PC-9 (cell line): Measurements from ENCODE around the gene PHLPP2. TPM values are rescaled to one million over a fixed set of nuclear protein-coding genes. Genes with fewer than 3 reads are reported as not detected.

Experiments used
- BruUV-seq: library from RNA; stranded (reverse); fragments of 400-500 nt; replicated peaks from 2 replicates; lab custom pipeline; 2021; lab: Mats Ljungman, UMichigan
- CTCF ChIA-PET: fragments of 300-600 bp; sonication (Branson Sonifier 250); formaldehyde crosslinking; loops from one replicate; lab custom pipeline; 2022; ENCODE audit warnings: antibody characterized with exemption; lab: Charles Lee
- POLR2A ChIA-PET: fragments of 300-600 bp; sonication (Branson Sonifier 250); formaldehyde crosslinking; loops from one replicate; lab custom pipeline; 2022; ENCODE audit warnings: antibody characterized with exemption; ENCODE audit not compliant: unreplicated experiment; lab: Charles Lee
- DNase-seq, 2 experiments: peaks; one replicate each; pipeline versions ENCODE4 v3.0.0 to v3.0.0-alpha.2; 2015 to 2022; ENCODE audit warnings: mixed read lengths in 1 of 2
- H2AFZ ChIP-seq: fragments of 200-600 bp; sonication (generic); 2 replicates; pipeline ENCODE4 v1.8.1; 2017; ENCODE audit warnings: antibody characterized with exemption
- H3F3A ChIP-seq: fragments of 200-600 bp; sonication (generic); 2 replicates; pipeline ENCODE4 v1.8.1; 2017; ENCODE audit warnings: antibody characterized with exemption, mild to moderate bottlenecking, low read depth; ENCODE audit not compliant: insufficient read depth
- H3K27ac ChIP-seq: fragments of 200-600 bp; sonication (generic); 2 replicates; pipeline ENCODE4 v1.6.1; 2016; ENCODE audit warnings: mixed run types
- H3K27me3 ChIP-seq: fragments of 200-600 bp; sonication (generic); 2 replicates; pipeline ENCODE4 v1.6.1; 2016; ENCODE audit warnings: low read depth, mixed run types; ENCODE audit not compliant: insufficient read depth
- H3K36me3 ChIP-seq: fragments of 200-600 bp; sonication (generic); 2 replicates; pipeline ENCODE4 v1.6.1; 2016; ENCODE audit warnings: low read depth, mixed run types
- H3K4me1 ChIP-seq: fragments of 200-600 bp; sonication (generic); replicated peaks from 2 replicates; pipeline ENCODE4 v1.6.1; 2016; ENCODE audit warnings: mixed run types; ENCODE audit not compliant: insufficient read depth
- H3K4me2 ChIP-seq: fragments of 200-600 bp; sonication (generic); 2 replicates; pipeline ENCODE4 v1.6.1; 2017; ENCODE audit warnings: mixed run types
- H3K4me3 ChIP-seq: fragments of 200-600 bp; sonication (generic); 2 replicates; pipeline ENCODE4 v1.6.1; 2016; ENCODE audit warnings: mixed run types
- H3K79me2 ChIP-seq: fragments of 200-600 bp; sonication (generic); 2 replicates; pipeline ENCODE4 v1.6.1; 2017; ENCODE audit warnings: low read depth, mixed run types
- H3K9me2 ChIP-seq: fragments of 200-600 bp; sonication (generic); 2 replicates; pipeline ENCODE4 v1.8.1; 2017; ENCODE audit warnings: mild to moderate bottlenecking; ENCODE audit not compliant: insufficient read depth
- H3K9me3 ChIP-seq: fragments of 200-600 bp; sonication (generic); 2 replicates; pipeline ENCODE4 v1.8.1; 2016; ENCODE audit warnings: low read depth; ENCODE audit not compliant: insufficient read depth
- H4K20me1 ChIP-seq: fragments of 200-600 bp; sonication (generic); 2 replicates; pipeline ENCODE4 v1.8.1; 2017; ENCODE audit not compliant: insufficient read depth
- EZH2 ChIP-seq: fragments of 200-600 bp; sonication (generic); IDR thresholded peaks from 2 replicates; pipeline ENCODE4 v1.8.0; 2017; ENCODE audit warnings: antibody characterized with exemption, low read depth
- intact Hi-C: fragments of 100-400 bp; cut with micrococcal nuclease; formaldehyde crosslinking; loops from one replicate; pipeline ENCODE4 v1.10.0; 2022; ENCODE audit not compliant: unreplicated experiment
- total RNA-seq: library from RNA; stranded (reverse); gene quantifications from 2 replicates; pipeline ENCODE4 v1.2.3, GENCODE V29; 2021
- TF ChIP-seq, protein P1 (sequence below): fragments of 200-600 bp; sonication (generic); conservative IDR thresholded peaks from 2 replicates; pipeline ENCODE4 v1.6.1; 2017; ENCODE audit warnings: mixed run types, antibody characterized with exemption, mild to moderate bottlenecking, moderate library complexity

PHLPP2 gene
- total RNA-seq, 1 experiment from 2014 or later: 5.5 TPM

DNA sequence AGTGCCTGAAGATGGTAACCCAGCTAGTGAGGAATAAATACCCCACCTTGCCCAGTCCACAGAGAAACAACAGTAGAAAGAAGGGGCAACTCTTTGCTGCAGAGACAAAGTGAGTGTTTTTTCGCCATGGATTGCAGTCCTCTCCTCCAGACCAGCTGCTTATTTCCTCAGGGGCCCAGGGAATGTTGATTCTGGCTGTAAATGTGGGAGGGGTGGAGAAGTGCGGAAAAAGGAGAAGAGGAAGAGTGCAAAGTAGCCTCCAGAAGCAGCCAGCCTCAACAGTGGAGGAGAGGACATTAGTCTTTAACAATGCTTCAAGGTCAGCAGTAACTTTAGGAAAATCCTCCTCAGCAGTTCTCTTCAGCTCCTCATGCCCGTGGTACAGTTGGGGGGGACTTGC lies 8.1 kb upstream of the PHLPP2 start:
- Histone ChIP-seq H3K4me3 (no peak overlapping the region), H3K27me3 (no peaks in the 10 kb centered on the region), H3F3A (peaks cover 6% of the 10 kb centered on the region; the same call in 1 of the 2 replicates), H3K36me3 (peaks cover 10% of the 10 kb centered on the region; the same call in 1 of the 2 replicates), H3K9me2 (no peaks in the 10 kb centered on the region), H3K79me2 (no peaks in the 10 kb centered on the region), H3K4me1 (no peaks in the 10 kb centered on the region), H3K4me2 (no peak overlapping the region), H4K20me1 (0 out of 2 replicates have a peak, but pooled peaks cover 3% of the 10 kb centered on the region), H2AFZ (no peak overlapping the region), H3K27ac (no peak overlapping the region), H3K9me3 (no peaks in the 10 kb centered on the region)
- ChIA-PET CTCF (no interaction called here), POLR2A (no interaction called here)
- TF ChIP-seq, protein P1, sequence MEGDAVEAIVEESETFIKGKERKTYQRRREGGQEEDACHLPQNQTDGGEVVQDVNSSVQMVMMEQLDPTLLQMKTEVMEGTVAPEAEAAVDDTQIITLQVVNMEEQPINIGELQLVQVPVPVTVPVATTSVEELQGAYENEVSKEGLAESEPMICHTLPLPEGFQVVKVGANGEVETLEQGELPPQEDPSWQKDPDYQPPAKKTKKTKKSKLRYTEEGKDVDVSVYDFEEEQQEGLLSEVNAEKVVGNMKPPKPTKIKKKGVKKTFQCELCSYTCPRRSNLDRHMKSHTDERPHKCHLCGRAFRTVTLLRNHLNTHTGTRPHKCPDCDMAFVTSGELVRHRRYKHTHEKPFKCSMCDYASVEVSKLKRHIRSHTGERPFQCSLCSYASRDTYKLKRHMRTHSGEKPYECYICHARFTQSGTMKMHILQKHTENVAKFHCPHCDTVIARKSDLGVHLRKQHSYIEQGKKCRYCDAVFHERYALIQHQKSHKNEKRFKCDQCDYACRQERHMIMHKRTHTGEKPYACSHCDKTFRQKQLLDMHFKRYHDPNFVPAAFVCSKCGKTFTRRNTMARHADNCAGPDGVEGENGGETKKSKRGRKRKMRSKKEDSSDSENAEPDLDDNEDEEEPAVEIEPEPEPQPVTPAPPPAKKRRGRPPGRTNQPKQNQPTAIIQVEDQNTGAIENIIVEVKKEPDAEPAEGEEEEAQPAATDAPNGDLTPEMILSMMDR: no peak
- TF ChIP-seq EZH2: no peak
- no TSS peak for BruUV-seq
- intact Hi-C loops: no loop called here
- DNase-seq: no peak

DNA sequence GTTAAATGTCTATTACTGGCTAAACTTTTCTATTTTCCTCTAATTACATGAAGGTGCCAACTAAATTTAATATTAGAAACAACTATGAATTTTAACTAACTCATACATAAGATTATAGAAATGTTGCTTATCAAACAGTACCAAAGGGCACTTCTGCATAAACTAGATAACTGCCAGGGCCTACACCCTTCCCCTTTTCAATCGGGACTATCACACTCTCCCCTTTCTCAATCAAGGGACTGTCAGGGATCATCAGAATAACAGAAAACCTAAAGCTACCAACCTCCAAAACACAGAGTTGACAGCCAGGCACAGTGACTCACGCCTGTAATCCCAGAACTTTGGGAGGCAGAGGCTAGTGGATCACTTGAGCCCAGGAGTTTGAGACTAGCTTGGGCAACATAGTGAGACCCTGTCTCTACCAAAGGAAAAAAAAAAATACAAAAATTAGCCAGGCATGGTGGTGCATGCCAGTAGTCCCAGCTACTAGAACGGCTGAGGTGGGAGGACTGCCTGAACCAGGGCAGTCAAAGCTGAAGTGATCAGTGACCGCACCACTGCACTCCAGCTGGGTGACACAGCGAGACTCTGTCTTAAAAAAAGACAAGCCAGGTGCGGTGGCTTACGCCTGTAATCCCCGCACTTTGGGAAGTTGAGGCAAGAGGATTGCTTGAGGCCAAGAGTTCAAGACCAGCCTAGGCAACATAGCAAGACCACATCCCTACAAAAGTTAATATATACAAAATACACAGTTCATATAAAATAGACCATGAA lies 3.2 kb upstream of the PHLPP2 start:
- no peaks in the 10 kb centered on the region for H4K20me1 ChIP-seq
- no peaks in the 10 kb centered on the region for H3K27me3 ChIP-seq
- no peak overlapping the region for H2AFZ ChIP-seq
- TF ChIP-seq EZH2: no peak
- TF ChIP-seq, protein P1: no peak
- no peak overlapping the region for H3K27ac ChIP-seq
- 0 out of 2 replicates have a peak, but pooled peaks cover 3% of the 10 kb centered on the region for H3K36me3 ChIP-seq
- no peaks in the 10 kb centered on the region for H3K9me3 ChIP-seq
- no peaks in the 10 kb centered on the region for H3K9me2 ChIP-seq
- intact Hi-C loops: no loop called here
- DNase-seq: no peak
- no peak overlapping the region for H3K4me2 ChIP-seq
- no peaks in the 10 kb centered on the region for H3K79me2 ChIP-seq
- CTCF ChIA-PET: no interaction called here
- peaks cover 18% of the 10 kb centered on the region for H3F3A ChIP-seq
- no TSS peak for BruUV-seq
- H3K4me1 ChIP-seq: peaks cover 4% of the 10 kb centered on the region; the same call in 1 of the 2 replicates
- POLR2A ChIA-PET: no interaction called here
- no peak overlapping the region for H3K4me3 ChIP-seq

DNA sequence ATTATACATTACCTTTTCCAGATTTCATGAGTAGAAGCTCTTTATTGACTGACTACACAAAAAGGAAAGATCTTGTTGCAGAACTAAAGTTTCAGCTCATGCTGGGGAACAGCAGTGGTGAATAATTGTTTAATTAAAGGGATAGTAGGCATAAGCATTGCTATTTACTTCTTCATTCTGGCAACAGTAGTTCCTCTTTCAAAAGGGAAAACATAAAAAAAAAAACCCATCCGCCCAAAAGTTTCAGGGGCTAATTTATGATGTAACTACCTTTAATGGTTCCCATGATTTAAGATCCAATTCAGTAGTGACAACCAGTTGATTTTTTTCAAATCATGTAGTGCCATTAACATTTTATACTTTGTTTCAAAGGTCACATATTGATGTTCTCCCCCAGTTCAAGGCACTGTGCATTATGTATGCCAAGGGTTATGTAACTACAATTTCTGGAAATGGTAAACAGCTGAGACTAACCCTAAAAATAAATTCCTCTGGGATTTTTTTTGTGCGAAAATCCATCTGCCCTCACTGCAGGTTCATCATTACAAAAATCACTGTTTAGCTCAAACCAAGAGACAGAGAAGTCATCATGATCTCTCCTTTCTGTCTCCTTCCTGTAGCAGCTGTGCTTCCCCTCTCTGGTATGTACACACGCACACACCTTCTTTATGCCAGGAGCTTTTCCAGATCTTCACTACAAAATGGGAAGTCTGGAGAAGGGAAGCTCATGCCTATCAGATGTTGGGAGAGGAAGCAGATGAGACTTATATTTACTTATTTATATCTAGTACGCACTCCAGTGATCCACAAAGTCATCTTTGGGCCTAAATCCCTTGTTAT lies 2.2 kb upstream of the PHLPP2 start:
- H4K20me1 ChIP-seq: no peaks in the 10 kb centered on the region
- H3K27ac ChIP-seq: 0 out of 2 replicates have a peak overlapping the region, but pooled peaks have one; percentile 7
- CTCF ChIA-PET: interaction anchor here (0.6 to 1.0 kb wide), 3 partner anchors 75 to 392 kb away, joined by 3 to 9 read pairs (median 3); no protein-coding TSS in a partner anchor
- POLR2A ChIA-PET: no interaction called here
- H3F3A ChIP-seq: peaks cover 18% of the 10 kb centered on the region
- peaks cover 5% of the 10 kb centered on the region for H3K79me2 ChIP-seq
- H3K4me1 ChIP-seq: peaks cover 13% of the 10 kb centered on the region
- H3K27me3 ChIP-seq: no peaks in the 10 kb centered on the region
- BruUV-seq: no TSS peak
- H3K4me2 ChIP-seq: no peak overlapping the region
- no peaks in the 10 kb centered on the region for H3K9me2 ChIP-seq
- H3K9me3 ChIP-seq: no peaks in the 10 kb centered on the region
- DNase-seq: no peak
- no peaks in the 10 kb centered on the region for H3K36me3 ChIP-seq
- no peak overlapping the region for H2AFZ ChIP-seq
- intact Hi-C loops: no loop called here
- TF ChIP-seq, protein P1: no peak
- TF ChIP-seq EZH2: no peak
- no peak overlapping the region for H3K4me3 ChIP-seq
